ENCODE results near the gene TOP2B. TPM values are rescaled to one million over a fixed set of nuclear protein-coding genes. Genes with fewer than 3 reads are reported as not detected.

TOP2B gene
- total and polyA plus RNA-seq, 4 donors: 13.5 to 52.9 (median 34.5) TPM

- Histone ChIP-seq H3K36me3 (ENCODE audit: control insufficient read depth in 4 of 4, insufficient read depth in 3 of 4, low read depth in 1 of 4, low read length in 3 of 4) (no peaks in the 10 kb centered on the region), H3K9me3 (ENCODE audit: control insufficient read depth in 4 of 4, low read length in 3 of 4) (no peaks in the 10 kb centered on the region), H3K27ac (ENCODE audit: low read depth in 1 of 2, low read length in 2 of 2) (no peak overlapping the region), H3K4me3 (ENCODE audit: low read depth in 1 of 3, low read length in 3 of 3) (no peak overlapping the region), H3K9ac (ENCODE audit: low read depth in 1 of 2, low read length in 2 of 2) (no peak overlapping the region), H3K27me3 (ENCODE audit: control insufficient read depth in 4 of 4, insufficient read depth in 4 of 4, low read length in 3 of 4) (peaks cover 0 to 2% (median 0%) of the 10 kb centered on the region in 4 donors), H3K4me1 (ENCODE audit: control insufficient read depth in 4 of 4, insufficient read depth in 4 of 4, low read length in 3 of 4) (no peaks in the 10 kb centered on the region)
- WGBS: 72% methylated on average over 2 of the region's 2 CpGs
- no peak for DNase-seq (ENCODE audit: low spot score)
- TF ChIP-seq FOXA2 (IDR thresholded peaks at IDR 0.05): no peak
- TF ChIP-seq EGR1 (IDR thresholded peaks at IDR 0.05; ENCODE audit: low read depth in 2 of 2): no peak
- TF ChIP-seq REST (IDR thresholded peaks at IDR 0.05): no peak
- TF ChIP-seq GABPA (IDR thresholded peaks at IDR 0.05 in 1 of 2, conservative IDR thresholded peaks at IDR 0.05 in 1 of 2): no peak
- no peak for TF ChIP-seq NR2F2 (IDR thresholded peaks at IDR 0.05)
- TF ChIP-seq HNF4G (IDR thresholded peaks at IDR 0.05): no peak
- TF ChIP-seq FOXA1 (IDR thresholded peaks at IDR 0.05): no peak
- no peak for TF ChIP-seq HNF4A (conservative IDR thresholded peaks at IDR 0.05)
- TF ChIP-seq ATF3 (IDR thresholded peaks at IDR 0.05): no peak
- no peak for TF ChIP-seq RXRA (IDR thresholded peaks at IDR 0.05)
Measured at GRCh38 chr3:25683882-25684281, 19.2 kb upstream of the TOP2B start.

- peaks cover 0 to 1% (median 0%) of the 10 kb centered on the region in 4 donors for H3K27me3 ChIP-seq (ENCODE audit: control insufficient read depth in 4 of 4, insufficient read depth in 4 of 4, low read length in 3 of 4)
- TF ChIP-seq YY1 (IDR thresholded peaks at IDR 0.05): no peak
- TF ChIP-seq MAX (IDR thresholded peaks at IDR 0.05): no peak
- no peaks in the 10 kb centered on the region for H3K9me3 ChIP-seq (ENCODE audit: control insufficient read depth in 4 of 4, low read length in 3 of 4)
- no peak overlapping the region for H3K27ac ChIP-seq (ENCODE audit: low read depth in 1 of 2, low read length in 2 of 2)
- no peaks in the 10 kb centered on the region for H3K36me3 ChIP-seq (ENCODE audit: control insufficient read depth in 4 of 4, insufficient read depth in 3 of 4, low read depth in 1 of 4, low read length in 3 of 4)
- 95% methylated on average over 1 of the region's 1 CpG for WGBS
- H3K4me3 ChIP-seq (ENCODE audit: low read depth in 1 of 3, low read length in 3 of 3): no peak overlapping the region
- DNase-seq (ENCODE audit: low spot score): no peak
- H3K9ac ChIP-seq (ENCODE audit: low read depth in 1 of 2, low read length in 2 of 2): no peak overlapping the region
- no peaks in the 10 kb centered on the region for H3K4me1 ChIP-seq (ENCODE audit: control insufficient read depth in 4 of 4, insufficient read depth in 4 of 4, low read length in 3 of 4)
Measured at GRCh38 chr3:25683410-25683809, 18.7 kb upstream of the TOP2B start.

GRCh38 chr3:25679642-25680302, 15.1 kb upstream of the TOP2B start:
- Histone ChIP-seq H3K36me3 (ENCODE audit: control insufficient read depth in 4 of 4, insufficient read depth in 3 of 4, low read depth in 1 of 4, low read length in 3 of 4) (no peaks in the 10 kb centered on the region), H3K27me3 (ENCODE audit: control insufficient read depth in 4 of 4, insufficient read depth in 4 of 4, low read length in 3 of 4) (no peaks in the 10 kb centered on the region), H3K4me3 (ENCODE audit: low read depth in 1 of 3, low read length in 3 of 3) (no peak overlapping the region), H3K4me1 (ENCODE audit: control insufficient read depth in 4 of 4, insufficient read depth in 4 of 4, low read length in 3 of 4) (no peaks in the 10 kb centered on the region), H3K9ac (ENCODE audit: low read depth in 1 of 2, low read length in 2 of 2) (no peak overlapping the region), H3K9me3 (ENCODE audit: control insufficient read depth in 4 of 4, low read length in 3 of 4) (no peaks in the 10 kb centered on the region), H3K27ac (ENCODE audit: low read depth in 1 of 2, low read length in 2 of 2) (no peak overlapping the region)
- no peak for DNase-seq (ENCODE audit: low spot score)
- WGBS: 95% methylated on average over 6 of the region's 6 CpGs
- TF ChIP-seq ZBTB33 (IDR thresholded peaks at IDR 0.05) (no peak), HNF4A (conservative IDR thresholded peaks at IDR 0.05) (no peak), RXRA (IDR thresholded peaks at IDR 0.05) (no peak), YY1 (IDR thresholded peaks at IDR 0.05) (no peak), ATF3 (IDR thresholded peaks at IDR 0.05) (no peak), NR2F2 (IDR thresholded peaks at IDR 0.05) (no peak), FOXA2 (IDR thresholded peaks at IDR 0.05) (no peak), RAD21 (IDR thresholded peaks at IDR 0.05) (no peak), GABPA (IDR thresholded peaks at IDR 0.05 in 1 of 2, conservative IDR thresholded peaks at IDR 0.05 in 1 of 2) (no peak), JUND (IDR thresholded peaks at IDR 0.05) (no peak), REST (IDR thresholded peaks at IDR 0.05) (no peak), EGR1 (IDR thresholded peaks at IDR 0.05; ENCODE audit: low read depth in 2 of 2) (no peak), TAF1 (conservative IDR thresholded peaks at IDR 0.05) (no peak), MAX (IDR thresholded peaks at IDR 0.05) (no peak)
